GM18873 (cell line): ENCODE measurements around the gene ISLR.

Experiments used
- ATAC-seq: cut with Tn5 transposase; IDR thresholded peaks from one replicate; pipeline ENCODE4 v1.9.1; 2021; ENCODE audit warnings: mild to moderate bottlenecking, moderate library complexity, moderate number of reproducible peaks; ENCODE audit not compliant: unreplicated experiment, low FRiP score

The ISLR gene, protein sequence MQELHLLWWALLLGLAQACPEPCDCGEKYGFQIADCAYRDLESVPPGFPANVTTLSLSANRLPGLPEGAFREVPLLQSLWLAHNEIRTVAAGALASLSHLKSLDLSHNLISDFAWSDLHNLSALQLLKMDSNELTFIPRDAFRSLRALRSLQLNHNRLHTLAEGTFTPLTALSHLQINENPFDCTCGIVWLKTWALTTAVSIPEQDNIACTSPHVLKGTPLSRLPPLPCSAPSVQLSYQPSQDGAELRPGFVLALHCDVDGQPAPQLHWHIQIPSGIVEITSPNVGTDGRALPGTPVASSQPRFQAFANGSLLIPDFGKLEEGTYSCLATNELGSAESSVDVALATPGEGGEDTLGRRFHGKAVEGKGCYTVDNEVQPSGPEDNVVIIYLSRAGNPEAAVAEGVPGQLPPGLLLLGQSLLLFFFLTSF

GRCh38 chr15:74173380-74174218 lies at the start of gene ISLR:
Gene ISLR (plus strand): TSS chr15:74173710. CDS start chr15:74174859, 1,149 bp downstream.
- no peak for ATAC-seq

DNA sequence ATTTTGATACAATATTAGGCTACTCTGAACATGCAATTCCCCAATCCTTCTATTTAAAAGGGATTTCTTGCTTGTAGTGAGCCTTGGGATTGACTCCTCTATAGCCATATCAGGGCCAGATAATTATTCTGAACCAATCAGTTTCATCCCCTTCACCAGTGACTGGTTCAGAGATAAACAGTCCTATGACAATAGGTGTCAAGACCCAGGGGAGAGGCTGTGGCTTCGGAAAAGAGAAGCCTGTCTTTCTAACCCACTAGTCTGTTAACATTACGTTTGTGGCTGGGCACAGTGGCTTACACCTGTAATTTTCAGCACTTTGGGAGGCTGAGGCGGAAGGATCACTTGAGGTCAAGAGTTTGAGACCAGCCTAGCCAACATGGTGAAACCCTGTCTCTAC lies 49.3 kb upstream of the ISLR start:
- ATAC-seq, result no peak

GRCh38 chr15:74124759-74125158 lies 48.8 kb upstream of the ISLR start:
- ATAC-seq, result no peak

DNA sequence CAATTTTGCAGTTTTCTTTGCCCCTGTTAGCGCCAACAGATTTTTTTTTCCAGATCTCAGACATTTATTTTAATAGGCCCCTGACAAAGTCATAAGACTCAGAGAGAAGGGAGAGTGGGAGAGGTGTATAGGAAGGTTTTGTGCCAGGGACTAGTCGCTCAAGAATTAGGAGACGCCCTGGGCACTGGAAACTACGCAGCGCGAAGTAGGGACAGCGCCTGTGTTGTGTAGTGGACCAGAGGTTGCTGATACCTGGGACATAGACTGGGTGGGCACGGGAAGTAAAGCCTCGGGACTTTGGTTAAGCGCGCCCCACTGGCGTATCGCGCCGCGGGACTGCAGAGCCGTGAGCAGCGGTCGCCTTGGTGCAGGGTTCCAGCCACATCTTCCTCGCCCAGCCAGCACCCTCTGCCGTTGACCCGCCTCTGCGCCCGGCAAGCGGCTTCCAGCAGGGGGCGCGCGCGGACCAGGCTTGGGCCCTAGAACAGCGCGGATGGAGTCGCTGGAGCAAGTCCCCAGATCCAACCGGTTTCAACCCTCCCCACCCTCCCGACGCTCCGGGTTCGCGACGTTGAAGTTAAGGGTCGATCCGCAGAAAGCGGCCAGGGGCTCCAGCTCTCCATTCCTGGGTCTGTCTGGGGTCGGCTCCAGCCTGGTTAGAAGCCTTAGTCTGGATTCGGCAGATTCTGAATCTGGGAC lies 46.1 kb upstream of the ISLR start:
- ATAC-seq, result no peak

- no peak for ATAC-seq
Measured at GRCh38 chr15:74127954-74128784, 45.3 kb upstream of the ISLR start.

GRCh38 chr15:74128785-74129585 lies 44.5 kb upstream of the ISLR start:
- no peak for ATAC-seq

DNA sequence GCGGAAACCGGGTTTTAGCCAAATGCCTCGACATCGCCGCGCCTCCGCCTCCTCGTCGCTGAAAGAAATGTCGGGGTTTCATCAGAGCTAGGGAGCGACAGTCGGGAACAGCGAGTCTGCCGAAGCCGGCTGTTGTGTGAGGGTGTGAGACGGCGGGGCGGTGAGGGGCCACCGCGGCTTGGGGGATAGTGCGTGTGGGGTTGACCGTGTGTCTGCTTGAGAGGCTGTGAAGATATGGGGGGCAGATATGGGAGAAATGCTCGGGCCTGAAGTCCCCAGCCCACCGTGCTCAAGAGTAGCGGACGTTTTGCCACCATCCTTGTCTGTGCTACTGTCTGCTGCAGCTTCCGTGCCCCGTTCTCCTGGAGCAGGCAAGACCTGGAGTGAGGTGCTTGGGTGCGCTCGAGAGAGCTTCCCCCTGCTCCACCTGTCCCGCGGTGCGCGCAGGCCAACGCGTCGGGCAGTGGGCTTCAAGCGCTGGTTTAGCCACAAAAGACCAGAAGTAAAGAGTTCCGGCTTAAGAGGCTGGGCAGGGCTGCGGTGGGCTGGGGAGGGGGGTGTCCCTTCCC lies 43.8 kb upstream of the ISLR start:
- no peak for ATAC-seq

GRCh38 chr15:74130155-74130848 lies 43.2 kb upstream of the ISLR start, which contains the start of gene ISLR2:
Gene ISLR2 (plus strand): TSS chr15:74130586. CDS start chr15:74132755, 2,169 bp downstream.
- ATAC-seq, result no peak

DNA sequence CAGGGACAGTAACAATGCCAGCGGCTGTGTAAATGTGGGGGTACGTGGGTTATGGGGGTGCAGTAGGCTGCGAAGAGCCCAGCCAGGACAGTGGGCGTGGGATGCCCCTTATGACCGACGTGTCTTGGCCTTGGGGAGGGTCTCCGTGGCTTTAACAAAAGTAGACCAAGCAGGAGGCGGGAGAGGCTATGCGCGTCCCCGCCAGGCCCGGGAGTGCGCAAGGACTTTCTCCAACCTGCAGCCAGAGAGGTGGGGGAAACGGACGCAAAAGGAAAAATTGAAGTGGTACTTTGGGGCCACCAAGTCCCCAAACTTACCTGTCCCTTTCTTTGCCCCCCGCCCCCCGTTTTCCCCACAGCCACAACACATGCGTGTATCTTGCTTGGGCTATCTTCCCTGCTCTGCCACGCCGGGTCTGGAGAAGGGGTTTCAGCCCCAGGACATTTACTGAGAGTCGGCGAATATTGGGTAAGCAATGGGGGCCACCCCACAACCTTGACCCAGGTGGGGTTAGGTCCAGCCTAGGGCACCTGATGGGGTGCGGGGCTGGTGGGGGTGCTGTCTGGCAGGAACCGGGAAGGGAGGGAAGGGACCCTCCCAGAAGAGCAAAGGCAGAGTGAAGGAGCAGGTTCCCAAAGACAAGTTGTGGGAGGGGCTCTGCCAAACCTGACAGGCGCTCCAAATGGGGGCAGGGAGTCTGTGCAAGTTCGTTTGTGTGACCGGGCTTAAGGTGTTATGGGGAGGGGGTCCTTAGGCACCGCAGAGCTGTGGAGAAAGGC lies 42.5 kb upstream of the ISLR start:
- no peak for ATAC-seq

DNA sequence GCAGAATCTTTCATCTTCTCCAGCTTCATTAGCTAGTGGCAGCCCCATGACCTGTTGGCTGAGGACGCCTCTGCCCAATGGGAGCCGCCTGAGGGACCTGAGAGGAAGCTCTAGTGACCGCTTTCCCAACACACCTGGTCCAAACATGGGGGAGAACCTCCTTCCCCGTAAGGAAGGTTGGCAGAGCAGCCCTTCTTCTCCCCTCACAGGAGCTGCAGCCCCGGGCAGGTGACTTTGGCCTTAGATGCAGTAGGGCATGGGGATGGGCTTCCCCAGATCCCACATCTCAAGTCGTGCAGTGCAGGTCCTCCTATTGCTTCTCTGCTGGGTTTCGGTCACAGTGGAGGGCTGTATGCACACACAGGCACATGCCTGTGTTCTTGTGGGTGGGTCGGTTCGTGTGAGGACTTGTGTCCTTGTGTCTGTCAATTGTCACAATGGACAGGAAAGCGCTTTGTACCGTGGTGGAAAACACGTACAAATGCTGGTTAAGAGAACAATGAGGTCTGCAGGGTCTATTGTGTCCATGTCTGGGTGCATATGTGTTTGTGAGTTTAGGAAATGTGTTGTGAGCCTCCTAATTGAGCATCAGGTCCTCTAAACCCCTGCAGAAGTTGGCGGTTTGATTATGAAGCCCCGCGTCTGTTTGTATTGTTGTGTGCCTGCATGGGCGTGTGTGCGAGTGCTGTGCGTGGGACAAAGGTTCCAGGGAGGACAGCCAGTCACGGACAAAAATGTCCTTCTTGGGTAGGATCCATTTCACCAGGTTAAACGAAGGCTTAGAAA lies 41.7 kb upstream of the ISLR start:
- no peak for ATAC-seq

DNA sequence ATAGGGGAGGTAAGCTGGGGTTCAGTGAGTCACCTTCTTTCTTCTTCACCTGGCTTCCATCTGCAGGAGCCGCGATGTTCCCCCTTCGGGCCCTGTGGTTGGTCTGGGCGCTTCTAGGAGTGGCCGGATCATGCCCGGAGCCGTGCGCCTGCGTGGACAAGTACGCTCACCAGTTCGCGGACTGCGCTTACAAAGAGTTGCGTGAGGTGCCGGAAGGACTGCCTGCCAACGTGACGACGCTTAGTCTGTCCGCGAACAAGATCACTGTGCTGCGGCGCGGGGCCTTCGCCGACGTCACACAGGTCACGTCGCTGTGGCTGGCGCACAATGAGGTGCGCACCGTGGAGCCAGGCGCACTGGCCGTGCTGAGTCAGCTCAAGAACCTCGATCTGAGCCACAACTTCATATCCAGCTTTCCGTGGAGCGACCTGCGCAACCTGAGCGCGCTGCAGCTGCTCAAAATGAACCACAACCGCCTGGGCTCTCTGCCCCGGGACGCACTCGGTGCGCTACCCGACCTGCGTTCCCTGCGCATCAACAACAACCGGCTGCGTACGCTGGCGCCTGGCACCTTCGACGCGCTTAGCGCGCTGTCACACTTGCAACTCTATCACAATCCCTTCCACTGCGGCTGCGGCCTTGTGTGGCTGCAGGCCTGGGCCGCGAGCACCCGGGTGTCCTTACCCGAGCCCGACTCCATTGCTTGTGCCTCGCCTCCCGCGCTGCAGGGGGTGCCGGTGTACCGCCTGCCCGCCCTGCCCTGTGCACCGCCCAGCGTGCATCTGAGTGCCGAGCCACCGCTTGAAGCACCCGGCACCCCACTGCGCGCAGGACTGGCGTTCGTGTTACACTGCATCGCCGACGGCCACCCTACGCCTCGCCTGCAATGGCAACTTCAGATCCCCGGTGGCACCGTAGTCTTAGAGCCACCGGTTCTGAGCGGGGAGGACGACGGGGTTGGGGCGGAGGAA lies 40.5 kb upstream of the ISLR start:
- ATAC-seq, result no peak

DNA sequence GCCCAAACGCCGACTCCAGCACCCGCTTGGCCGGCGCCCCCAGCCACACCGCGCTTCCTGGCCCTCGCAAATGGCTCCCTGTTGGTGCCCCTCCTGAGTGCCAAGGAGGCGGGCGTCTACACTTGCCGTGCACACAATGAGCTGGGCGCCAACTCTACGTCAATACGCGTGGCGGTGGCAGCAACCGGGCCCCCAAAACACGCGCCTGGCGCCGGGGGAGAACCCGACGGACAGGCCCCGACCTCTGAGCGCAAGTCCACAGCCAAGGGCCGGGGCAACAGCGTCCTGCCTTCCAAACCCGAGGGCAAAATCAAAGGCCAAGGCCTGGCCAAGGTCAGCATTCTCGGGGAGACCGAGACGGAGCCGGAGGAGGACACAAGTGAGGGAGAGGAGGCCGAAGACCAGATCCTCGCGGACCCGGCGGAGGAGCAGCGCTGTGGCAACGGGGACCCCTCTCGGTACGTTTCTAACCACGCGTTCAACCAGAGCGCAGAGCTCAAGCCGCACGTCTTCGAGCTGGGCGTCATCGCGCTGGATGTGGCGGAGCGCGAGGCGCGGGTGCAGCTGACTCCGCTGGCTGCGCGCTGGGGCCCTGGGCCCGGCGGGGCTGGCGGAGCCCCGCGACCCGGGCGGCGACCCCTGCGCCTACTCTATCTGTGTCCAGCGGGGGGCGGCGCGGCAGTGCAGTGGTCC lies 39.7 kb upstream of the ISLR start:
- no peak for ATAC-seq

- ATAC-seq, result no peak
Measured at GRCh38 chr15:74134387-74135027, 39.0 kb upstream of the ISLR start.

DNA sequence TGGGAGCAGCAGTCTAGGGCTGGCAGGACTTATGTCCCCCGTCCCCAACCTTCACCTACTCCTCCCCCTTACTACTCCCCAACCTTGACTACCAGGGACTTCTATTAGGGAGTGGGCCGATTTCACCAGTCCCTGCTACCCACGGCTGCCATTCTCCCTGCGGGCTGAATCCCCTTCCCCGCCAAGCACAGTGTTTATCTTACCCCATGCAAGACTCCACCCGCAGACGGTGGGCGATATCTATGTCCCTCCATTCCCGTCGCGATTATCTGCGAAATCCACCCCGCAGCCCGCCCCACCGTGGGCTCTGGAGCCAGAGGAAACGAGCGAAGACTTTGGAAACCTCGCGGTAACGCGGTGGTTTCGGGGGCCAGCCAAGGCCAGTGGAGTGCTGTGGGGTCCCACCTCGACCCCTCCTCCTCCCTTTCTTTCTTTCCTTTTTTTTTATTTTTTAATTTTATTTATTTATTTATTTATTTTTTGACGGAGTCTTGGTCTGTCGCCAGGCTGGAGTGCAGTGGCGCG lies 38.4 kb upstream of the ISLR start:
- no peak for ATAC-seq

GRCh38 chr15:74136540-74136813 lies 37.0 kb upstream of the ISLR start:
- no peak for ATAC-seq
